Renal pelvis (tissue), 4 donors: ENCODE results near the gene NEMP1. TPM values are rescaled to one million over a fixed set of nuclear protein-coding genes. Genes with fewer than 3 reads are reported as not detected.
"Not testable (repeated sequence)": the region's sequence is repeated elsewhere in the genome, so short reads cannot be mapped to it uniquely, and the experiment has no call there.

Experiments
- DNase-seq: peaks from one replicate; pipeline ENCODE4 v3.0.0-alpha.2; 2013
- polyA plus RNA-seq, 3 donors: library from polyadenylated mRNA; unstranded; fragments of 120-200 nt; gene quantifications; one replicate each; pipeline ENCODE4 v1.2.1, GENCODE V29; 2013; ENCODE audit not compliant: insufficient read length in 3 of 3

Gene NEMP1
- polyA plus RNA-seq, 3 donors: 22.1 to 35.0 (median 27.9) TPM

- DNase-seq: peak; percentile 72
Measured at GRCh38 chr12:57093415-57094207, 15.0 kb upstream of the NEMP1 start.

DNA sequence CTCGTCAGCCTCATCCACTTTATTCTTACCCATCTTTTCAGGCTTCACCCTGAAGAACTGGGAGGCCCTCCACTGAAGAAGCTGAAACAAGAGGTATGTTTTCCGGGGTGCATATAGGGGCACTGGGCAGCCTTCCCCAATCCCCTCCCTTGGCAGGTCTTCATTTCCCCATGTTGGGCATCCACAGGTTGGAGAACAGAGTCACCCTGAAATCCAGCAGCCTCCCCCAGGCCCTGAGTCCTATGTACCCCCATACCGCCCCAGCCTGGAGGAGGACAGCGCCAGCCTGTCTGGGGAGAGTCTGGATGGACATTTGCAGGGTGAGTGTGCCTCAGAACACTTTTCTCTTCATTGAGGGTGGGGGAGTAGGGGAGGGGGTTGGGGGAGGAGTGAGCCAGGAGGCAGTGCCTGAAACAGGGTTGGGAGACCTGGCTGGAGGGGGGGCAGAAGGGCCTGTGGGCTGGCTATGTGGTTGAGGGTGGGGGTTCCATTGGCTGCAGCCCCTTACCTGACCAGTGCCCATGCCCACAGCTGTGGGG is 14.4 kb upstream of the NEMP1 start:
- DNase-seq: no peak

DNA sequence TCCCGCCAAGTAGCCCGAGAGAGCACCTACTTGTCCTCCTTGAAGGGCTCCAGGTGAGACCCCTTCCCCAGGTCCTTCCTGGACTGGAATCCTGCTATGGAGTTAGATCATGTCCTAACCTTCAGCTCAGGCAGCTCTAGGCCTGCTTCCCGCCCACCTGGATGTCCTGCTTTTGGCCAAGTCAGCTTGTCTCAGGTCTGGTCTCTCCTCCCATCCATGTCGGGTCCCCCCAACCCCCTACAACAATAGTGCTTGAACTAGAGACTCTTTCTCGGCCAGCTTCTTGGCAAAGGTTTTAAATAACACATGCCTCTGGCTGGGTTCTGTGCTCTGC is 13.9 kb upstream of the NEMP1 start:
- no peak for DNase-seq

DNA sequence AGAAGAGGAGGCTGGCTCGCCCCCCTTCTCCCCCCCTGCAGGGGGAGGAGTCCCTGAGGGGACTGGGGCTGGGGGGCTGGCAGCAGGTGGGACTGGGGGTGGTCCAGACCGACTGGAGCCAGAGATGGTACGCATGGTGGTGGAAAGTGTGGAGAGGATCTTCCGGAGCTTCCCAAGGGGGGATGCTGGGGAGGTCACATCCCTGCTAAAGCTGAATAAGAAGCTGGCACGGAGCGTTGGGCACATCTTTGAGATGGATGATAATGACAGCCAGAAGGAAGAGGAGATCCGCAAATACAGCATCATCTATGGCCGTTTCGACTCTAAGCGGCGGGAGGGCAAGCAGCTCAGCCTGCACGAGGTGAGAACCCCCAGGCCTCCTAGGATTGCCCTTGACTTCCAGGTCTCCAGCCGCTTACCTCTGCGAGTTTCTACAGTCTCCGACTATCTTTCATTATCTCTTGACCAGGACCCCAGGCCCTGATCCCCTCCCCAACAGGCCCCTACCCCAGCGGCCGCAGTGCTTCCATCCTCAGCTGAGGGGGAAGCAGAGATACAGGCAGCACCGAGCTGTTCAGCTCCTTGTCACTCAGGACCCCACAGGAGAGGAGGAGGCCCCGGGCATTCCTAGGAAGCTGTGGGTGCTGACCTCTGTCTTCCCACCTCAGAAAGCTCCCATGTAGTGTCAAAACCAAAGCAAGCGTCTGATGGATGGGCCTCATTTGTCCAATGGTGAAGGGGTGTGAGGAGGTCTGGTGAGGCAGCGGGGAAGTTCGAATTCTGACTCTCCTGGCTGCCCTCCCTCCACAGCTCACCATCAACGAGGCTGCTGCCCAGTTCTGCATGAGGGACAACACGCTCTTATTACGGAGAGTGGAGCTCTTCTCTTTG is 13.3 kb upstream of the NEMP1 start:
- no peak for DNase-seq

DNA sequence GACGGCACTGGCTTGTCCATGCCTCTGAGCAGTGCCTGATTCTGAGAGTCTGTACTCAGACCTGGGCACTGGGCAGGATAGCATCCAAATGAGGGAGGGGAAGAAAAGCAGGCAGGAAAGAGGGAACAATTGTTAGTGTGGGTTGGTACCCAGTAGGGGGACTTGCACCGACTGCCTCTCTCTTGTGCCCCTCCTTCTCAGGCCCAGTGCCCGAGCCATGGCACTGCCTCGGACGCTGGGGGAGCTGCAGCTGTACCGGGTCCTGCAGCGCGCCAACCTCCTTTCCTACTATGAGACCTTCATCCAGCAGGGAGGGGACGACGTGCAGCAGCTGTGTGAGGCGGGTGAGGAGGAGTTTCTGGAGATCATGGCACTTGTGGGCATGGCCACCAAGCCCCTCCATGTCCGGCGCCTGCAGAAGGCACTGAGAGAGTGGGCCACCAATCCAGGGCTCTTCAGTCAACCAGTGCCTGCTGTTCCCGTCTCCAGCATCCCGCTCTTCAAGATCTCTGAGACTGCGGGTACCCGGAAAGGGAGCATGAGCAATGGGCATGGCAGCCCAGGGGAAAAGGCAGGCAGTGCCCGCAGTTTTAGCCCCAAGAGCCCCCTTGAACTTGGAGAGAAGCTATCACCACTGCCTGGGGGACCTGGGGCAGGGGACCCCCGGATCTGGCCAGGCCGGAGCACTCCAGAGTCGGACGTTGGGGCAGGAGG is 12.5 kb upstream of the NEMP1 start:
- no peak for DNase-seq

GRCh38 chr12:57090490-57090889 is 11.9 kb upstream of the NEMP1 start:
- DNase-seq: no peak

DNA sequence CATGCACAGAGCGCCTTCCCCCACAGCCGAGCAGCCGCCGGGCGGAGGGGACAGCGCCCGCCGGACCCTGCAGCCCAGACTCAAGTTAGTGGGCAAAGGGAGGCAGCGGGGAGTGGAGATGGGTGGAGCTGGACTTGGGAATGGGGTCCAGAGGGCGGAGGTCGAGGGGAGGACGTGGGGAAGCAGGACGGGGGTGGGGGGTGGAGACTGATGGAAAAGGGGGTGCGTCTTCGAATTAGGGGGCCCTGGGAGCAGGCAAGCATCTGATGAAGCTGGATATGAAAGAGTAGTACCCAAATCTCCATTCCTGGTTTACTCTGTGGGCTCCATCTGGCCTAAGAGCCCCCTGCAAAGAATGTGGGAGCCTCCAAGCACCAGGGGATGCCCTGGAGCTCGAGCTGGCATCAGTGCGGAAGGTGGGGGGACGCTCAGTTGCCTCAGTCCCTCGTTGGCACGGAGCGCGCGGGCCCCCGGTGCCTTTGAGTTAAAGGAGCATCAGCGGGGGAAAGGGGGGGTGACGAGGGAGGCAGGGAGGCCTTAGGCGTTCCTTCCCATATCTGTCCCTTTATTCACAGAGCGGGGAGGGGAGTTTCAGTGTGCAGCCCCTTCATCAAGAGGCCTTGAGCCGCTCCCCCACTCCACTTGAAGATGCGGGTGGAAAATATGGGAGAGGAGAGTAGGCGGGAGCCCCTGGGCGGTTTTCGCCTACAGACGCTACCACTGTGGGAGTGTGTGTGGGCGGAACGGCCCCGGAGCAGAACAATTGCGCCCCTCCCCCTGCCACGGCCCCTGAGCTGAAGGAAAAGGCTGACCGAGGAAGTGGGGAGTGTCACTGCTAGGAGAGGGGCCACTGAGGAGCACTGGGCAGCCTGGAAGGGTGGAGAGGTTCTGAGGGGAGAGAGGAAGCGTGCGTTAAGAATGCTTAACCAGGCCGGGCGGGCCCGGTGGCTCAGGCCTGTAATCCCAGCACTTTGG is 11.0 kb upstream of the NEMP1 start:
- DNase-seq: peak; percentile 74

- peak; percentile 94 for DNase-seq
Measured at GRCh38 chr12:57088354-57089270, 10.0 kb upstream of the NEMP1 start, which contains the start of gene NAB2. Gene NAB2 (plus strand): TSS chr12:57089114. CDS start chr12:57089272, 158 bp downstream.

DNA sequence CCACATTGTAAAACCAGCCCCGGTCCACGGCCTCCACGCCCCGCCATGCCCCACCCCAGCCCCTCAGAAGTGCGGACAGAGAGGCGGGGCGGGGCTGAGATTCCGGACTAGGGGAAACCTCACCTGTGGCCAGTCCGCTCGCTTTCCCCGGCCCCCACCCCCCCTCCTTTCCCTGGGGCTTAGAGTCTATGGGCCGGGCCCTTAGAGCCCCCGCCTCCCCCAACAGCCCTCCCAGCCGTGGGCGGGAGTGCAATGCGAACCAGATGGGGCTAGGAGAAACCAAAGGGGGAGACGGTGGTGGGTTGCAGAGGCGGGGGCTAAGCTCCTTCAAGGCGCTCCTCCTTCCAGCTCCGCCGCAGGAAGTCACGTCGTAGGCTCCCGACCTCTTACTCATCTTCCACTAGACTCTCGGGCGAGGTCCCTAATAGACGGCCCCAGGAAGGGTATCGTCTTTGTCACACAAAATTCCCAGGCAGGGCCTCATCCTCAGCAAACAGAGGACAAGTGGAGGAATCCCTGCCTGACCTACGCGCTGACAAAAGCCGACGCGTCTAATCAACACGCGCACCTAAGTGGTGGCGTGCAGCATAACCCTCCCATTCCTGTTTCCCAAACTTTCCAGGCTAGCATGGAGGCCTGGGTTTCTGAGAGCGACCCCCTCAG is 9.2 kb upstream of the NEMP1 start:
- DNase-seq: peak; percentile 97

DNA sequence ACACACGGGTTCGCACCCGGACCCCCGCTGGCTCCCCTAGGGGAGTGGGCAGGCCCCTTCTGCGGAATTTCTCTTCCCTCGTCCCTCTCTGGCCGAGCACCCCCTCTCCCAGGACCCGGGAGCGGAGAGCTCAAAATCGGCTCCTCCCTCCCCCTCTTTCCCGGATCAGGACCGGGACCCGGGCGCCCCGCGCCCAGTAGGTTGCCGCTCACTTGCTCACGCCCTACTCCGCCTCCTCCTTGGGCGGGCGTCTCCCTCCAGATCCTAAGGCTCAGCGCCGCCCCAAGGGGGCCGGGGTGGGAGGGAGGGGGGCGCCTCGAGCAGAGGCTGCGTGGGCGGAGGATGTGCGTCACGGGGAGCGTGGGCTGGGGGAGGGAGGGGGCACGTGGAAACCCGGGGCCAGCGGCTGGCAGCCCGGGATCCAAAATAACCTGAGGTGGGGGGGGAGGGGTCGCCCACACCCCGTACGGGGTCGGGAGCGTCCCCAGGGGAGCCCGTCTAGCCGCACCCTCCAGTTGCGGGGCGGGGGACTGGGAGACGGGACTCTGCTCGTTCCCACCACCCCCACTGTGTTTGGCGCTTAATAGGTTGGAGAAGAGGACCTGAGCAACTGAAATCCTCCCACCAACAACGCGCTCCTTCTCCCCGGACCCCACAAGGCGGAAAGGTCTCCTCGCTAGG is 8.6 kb upstream of the NEMP1 start:
- peak; percentile 85 for DNase-seq

DNA sequence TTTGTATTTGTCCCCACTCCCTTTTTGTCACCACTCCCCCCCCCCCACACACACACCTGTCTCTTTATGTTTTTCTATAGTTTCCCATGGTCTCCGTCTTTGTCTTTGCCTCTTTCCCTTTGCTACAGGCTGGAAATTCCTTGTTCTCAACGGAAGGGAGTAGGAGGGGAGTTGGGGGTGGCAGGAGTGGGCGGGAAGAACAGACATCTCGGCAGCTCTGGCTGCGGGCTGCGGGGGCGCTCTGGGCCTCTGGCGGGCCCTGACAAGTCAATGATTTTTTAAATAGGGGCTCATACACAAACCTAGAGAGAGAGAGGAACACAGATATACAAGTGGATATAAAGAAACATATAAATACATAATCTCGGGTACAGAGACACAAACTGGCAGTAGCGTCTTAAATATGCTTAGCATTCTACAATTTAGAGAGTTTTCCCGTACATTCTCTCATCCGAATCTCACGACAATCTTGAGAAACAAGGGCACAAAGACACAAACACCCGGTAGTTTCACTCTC is 8.0 kb upstream of the NEMP1 start:
- DNase-seq: peak; percentile 89

GRCh38 chr12:57085999-57086492 is 7.5 kb upstream of the NEMP1 start:
- peak; percentile 84 for DNase-seq

DNA sequence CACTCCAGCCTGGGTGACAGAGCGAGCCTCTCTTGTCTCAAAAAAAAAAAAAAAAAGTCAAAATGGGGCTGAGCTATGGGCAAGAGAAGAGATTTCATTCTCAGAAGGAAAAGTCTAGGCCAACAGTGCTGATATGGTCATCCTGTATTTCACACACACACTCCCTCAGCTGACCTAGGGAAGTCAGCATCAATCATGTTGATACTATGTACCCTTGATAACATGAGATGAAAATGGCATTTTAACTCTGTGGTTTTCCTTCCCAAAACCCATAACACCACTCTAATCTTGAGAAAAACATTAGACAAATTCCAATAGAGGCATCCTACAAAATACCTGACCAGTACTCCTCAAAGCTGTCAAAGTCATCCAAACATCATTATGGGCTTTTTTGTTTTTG is 2.3 kb upstream of the NEMP1 start:
- DNase-seq: no peak

GRCh38 chr12:57079821-57080220 is 1.2 kb upstream of the NEMP1 start:
- no peak for DNase-seq

GRCh38 chr12:57073566-57074450 is 4.8 kb downstream of the NEMP1 start:
- not testable (repeated sequence) for DNase-seq

DNA sequence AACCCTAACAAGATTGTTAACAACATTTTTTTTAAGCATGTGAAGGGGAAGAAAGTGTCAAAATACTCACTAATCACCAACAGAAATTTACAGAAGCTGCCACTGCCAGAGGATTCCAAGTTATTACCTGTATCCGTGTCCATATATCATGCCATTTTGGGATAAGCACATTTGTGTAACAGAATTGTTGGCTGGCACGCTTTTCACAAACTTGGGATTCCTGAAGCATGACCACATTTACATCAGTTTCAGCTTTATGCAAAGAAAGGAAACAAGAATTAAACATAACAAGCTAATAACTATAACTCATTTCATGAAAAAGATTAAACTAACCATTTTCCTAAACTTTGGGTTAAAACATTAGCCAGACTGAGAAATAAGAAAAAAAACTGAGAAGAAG is 5.9 kb downstream of the NEMP1 start:
- no peak for DNase-seq

- DNase-seq: peak; percentile 78
Measured at GRCh38 chr12:57069523-57069922, 9.1 kb downstream of the NEMP1 start.
